ENCODE results near the gene SORCS1. TPM values are rescaled to one million over a fixed set of nuclear protein-coding genes. Genes with fewer than 3 reads are reported as not detected.

Gene SORCS1
- total RNA-seq, 6 experiments from 2014 or later = 0.04 to 0.16 (median 0.09) TPM; not detected in 2

DNA sequence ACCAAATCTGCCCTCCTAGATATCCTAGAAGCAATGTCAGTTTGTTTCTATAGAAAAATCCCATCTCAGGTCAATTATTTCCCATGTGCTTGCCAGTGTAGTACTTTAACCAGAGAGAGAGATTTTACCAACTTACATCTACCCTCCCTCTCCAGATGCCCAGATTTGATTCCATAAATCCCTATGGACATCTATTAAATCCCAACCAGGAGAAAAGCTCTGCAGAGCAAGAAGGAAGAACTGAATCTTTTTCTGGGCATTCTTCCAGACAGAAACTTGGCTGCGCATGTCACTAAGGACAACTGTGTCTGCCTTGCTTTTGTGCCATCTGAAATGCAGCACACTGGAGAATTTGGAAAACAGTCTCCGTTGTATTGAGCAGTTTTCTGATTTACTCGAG, 597.6 kb downstream of the SORCS1 start:
- peak in 2 of 4 donors; percentile 56 to 61 for ATAC-seq
- TF ChIP-seq POLR2A (IDR thresholded peaks at IDR 0.05) = no peak
- TF ChIP-seq, protein P1, sequence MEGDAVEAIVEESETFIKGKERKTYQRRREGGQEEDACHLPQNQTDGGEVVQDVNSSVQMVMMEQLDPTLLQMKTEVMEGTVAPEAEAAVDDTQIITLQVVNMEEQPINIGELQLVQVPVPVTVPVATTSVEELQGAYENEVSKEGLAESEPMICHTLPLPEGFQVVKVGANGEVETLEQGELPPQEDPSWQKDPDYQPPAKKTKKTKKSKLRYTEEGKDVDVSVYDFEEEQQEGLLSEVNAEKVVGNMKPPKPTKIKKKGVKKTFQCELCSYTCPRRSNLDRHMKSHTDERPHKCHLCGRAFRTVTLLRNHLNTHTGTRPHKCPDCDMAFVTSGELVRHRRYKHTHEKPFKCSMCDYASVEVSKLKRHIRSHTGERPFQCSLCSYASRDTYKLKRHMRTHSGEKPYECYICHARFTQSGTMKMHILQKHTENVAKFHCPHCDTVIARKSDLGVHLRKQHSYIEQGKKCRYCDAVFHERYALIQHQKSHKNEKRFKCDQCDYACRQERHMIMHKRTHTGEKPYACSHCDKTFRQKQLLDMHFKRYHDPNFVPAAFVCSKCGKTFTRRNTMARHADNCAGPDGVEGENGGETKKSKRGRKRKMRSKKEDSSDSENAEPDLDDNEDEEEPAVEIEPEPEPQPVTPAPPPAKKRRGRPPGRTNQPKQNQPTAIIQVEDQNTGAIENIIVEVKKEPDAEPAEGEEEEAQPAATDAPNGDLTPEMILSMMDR (IDR thresholded peaks at IDR 0.05) = no peak

DNA sequence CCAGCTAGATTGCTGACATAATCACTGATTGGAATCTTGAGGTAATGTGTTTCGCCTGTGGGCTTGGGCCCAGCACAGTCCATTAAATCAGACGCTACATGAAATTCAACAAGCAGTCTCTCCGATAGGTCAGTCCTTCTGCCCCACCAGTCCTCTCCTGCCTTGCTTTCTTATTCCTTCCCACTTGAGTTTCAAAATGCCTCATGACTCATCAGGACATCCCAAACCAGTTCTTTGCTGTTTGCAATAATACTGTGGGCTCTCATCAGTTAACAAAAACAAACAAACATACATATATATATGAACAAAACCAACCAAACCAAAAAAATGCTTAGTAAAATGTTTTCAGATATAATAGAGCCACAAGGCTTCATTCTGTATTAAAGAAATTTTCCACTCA, 599.0 kb downstream of the SORCS1 start:
- Histone ChIP-seq H3K27me3 (no peaks in the 10 kb centered on the region), H3K4me1 (no peaks in the 10 kb centered on the region), H3K9me3 (no peaks in the 10 kb centered on the region), H3K36me3 (no peaks in the 10 kb centered on the region), H3K4me3 (no peak overlapping the region), H3K27ac (no peak overlapping the region)
- WGBS (ENCODE audit: insufficient coverage, low coverage, low lambda C conversion rate, missing lambda C conversion rate) = 64% methylated on average over 3 of the region's 3 CpGs
- intact Hi-C loops (cut with DNase I) = no loop called here
- TF ChIP-seq, protein P1 (IDR thresholded peaks at IDR 0.05) = no peak
- no peak for TF ChIP-seq POLR2A (IDR thresholded peaks at IDR 0.05)
- no peak for ATAC-seq
- no peak for DNase-seq

More for the DNA sequence above, 597.6 kb downstream of the SORCS1 start:
- no peaks in the 10 kb centered on the region for H3K27me3 ChIP-seq
- no peak for DNase-seq
- H3K9me3 ChIP-seq = no peaks in the 10 kb centered on the region
- no peaks in the 10 kb centered on the region for H3K4me1 ChIP-seq
- H3K4me3 ChIP-seq = no peak overlapping the region
- intact Hi-C loops (cut with DNase I) = no loop called here
- H3K27ac ChIP-seq = no peak overlapping the region
- no peaks in the 10 kb centered on the region for H3K36me3 ChIP-seq
- WGBS (ENCODE audit: insufficient coverage, low coverage, low lambda C conversion rate, missing lambda C conversion rate) = 45% methylated on average over 3 of the region's 3 CpGs

DNA sequence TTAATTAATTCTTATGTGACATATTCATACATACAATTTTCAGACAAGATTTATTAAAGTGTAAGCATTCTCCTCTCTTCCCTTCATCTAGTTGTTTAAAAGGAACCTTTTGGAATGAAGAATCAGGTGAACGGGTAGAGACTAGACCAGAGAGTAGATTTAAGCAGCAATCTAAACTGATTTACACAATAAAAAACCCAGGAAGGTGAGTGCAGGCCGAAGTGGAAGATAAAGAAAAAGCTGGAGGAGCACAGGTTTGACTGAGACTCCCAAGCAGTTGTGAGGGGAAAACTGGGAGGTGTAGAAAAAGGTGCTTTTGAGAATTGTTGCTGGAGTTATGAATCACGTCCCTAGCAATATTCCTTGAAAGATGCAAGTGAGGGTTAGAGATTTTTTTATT, 601.1 kb downstream of the SORCS1 start:
- H3K36me3 ChIP-seq = no peaks in the 10 kb centered on the region
- no peak for DNase-seq
- no peaks in the 10 kb centered on the region for H3K9me3 ChIP-seq
- H3K27me3 ChIP-seq = no peaks in the 10 kb centered on the region
- H3K4me1 ChIP-seq = no peaks in the 10 kb centered on the region
- H3K4me3 ChIP-seq = no peak overlapping the region
- intact Hi-C loops (cut with DNase I) = no loop called here
- WGBS (ENCODE audit: insufficient coverage, low coverage, low lambda C conversion rate, missing lambda C conversion rate) = 29% methylated on average over 3 of the region's 3 CpGs
- no peak overlapping the region for H3K27ac ChIP-seq
- no peak for ATAC-seq
- TF ChIP-seq, protein P1 (IDR thresholded peaks at IDR 0.05) = no peak
- no peak for TF ChIP-seq POLR2A (IDR thresholded peaks at IDR 0.05)

DNA sequence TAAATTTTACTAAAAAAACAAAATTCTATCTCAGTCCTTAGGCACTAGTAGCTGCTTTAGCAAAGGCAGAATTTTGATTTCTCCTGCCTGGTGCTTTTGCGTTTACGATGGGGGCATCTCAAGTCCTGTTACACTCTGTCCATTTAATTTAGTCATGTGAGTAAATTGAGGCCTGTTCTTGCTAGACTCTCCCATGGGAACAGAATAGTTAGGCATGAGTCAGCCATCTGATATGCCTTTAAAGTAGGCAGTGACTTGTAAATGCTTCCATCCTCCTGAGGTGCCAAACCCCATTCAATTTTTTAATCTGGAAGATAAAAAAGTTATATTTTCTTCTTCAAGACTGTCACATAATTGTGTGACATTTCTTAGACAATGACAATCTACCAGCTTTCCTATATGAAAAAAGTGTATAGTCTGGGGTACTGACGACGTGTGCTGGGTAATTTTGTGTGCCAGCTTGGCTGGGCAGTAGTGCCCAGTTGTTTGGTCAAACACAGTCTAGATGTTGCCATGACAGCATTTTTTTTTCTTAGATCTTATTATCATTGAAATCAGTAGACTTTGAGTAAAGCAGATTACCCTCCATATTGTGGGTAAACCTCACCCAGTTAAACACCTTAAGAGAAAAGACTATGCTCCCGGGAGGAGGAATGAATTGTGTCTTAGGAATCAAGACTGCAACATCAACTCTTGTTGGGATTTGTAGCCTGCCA, 603.4 kb downstream of the SORCS1 start:
- intact Hi-C loops (cut with DNase I) = no loop called here
- ATAC-seq = no peak
- Histone ChIP-seq H3K36me3 (no peaks in the 10 kb centered on the region), H3K9me3 (no peaks in the 10 kb centered on the region), H3K4me3 (no peak overlapping the region), H3K27ac (no peak overlapping the region), H3K4me1 (no peaks in the 10 kb centered on the region), H3K27me3 (no peaks in the 10 kb centered on the region)
- TF ChIP-seq, protein P1 (IDR thresholded peaks at IDR 0.05) = no peak
- no peak for TF ChIP-seq POLR2A (IDR thresholded peaks at IDR 0.05)
- DNase-seq = no peak
- WGBS (ENCODE audit: insufficient coverage, low coverage, low lambda C conversion rate, missing lambda C conversion rate) = 90% methylated on average over 5 of the region's 5 CpGs

All from right lobe of liver (tissue), 6 donors.